ENCODE measurements around the gene INTS15. TPM values are rescaled to one million over a fixed set of nuclear protein-coding genes. Genes with fewer than 3 reads are reported as not detected.

Gene INTS15
- total RNA-seq, 1 experiment from 2014 or later: 24.3 TPM

DNA sequence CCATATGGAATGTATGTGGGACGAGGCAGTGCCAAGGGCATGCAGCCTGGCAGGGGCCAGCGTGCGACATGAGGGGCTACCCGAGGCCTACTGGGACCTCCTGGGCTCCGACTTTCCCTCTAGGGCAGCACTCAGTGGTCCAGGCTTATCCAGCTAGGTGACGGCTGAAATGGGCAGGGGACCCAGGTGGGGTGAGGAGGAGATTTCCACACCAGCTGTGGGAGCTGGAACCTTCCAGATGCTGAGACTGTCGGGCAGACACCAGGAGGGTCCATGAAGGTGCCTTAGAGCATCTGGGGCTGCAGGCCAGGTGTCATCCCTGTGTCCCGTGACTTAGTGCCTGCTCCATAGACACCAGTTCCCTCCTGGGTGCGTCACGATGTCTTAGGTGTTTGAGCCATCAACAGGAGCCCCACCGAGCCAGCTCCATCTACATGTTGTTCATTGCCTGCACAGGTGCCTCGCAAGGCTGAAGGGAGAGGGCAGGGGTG is 60.7 kb downstream of the INTS15 start:
- H3K9ac ChIP-seq (ENCODE audit: low read length): no peak overlapping the region
- H3K79me2 ChIP-seq (ENCODE audit: insufficient read depth, low read length): peaks cover 6% of the 10 kb centered on the region; the same call in 1 of the 2 replicates
- CTCF ChIA-PET: no interaction called here
- BruUV-seq (replicated peaks): no TSS peak
- no peaks in the 10 kb centered on the region for H3K4me1 ChIP-seq (ENCODE audit: control insufficient read depth in 1 of 2, insufficient read depth in 2 of 2, low read length in 2 of 2)
- H3K9me2 ChIP-seq (ENCODE audit: insufficient read depth): no peaks in the 10 kb centered on the region
- no peak for ATAC-seq
- H3K27me3 ChIP-seq (ENCODE audit: insufficient read depth, low read length): no peaks in the 10 kb centered on the region
- intact Hi-C loops (cut with micrococcal nuclease): no loop called here
- H3K9me3 ChIP-seq (ENCODE audit: control insufficient read depth in 1 of 2, insufficient read depth in 1 of 2, low read depth in 1 of 2, low read length in 2 of 2): no peaks in the 10 kb centered on the region; a peak in 1 of 4 replicates
- H3K4me2 ChIP-seq (ENCODE audit: low read length): no peak overlapping the region
- no peak overlapping the region for H3K27ac ChIP-seq (ENCODE audit: low read depth, low read length)
- peaks cover 6 to 49% of the 10 kb centered on the region in 2 experiments; a peak in 3 of 4 replicates for H3K36me3 ChIP-seq (ENCODE audit: control insufficient read depth in 1 of 2, insufficient read depth in 2 of 2, low read length in 2 of 2)
- no peak overlapping the region for H2AFZ ChIP-seq (ENCODE audit: low read depth, low read length, poor library complexity, severe bottlenecking)
- TF ChIP-seq ATF3 (IDR thresholded peaks at IDR 0.05) (no peak), EGR1 (IDR thresholded peaks at IDR 0.05; ENCODE audit: low read depth) (no peak), POLR2A (IDR thresholded peaks at IDR 0.05; ENCODE audit: borderline replicate concordance, extremely low read depth, insufficient read depth, insufficient read length) (no peak), FOSL1 (IDR thresholded peaks at IDR 0.05; ENCODE audit: low read depth) (no peak), CEBPB (IDR thresholded peaks at IDR 0.05; ENCODE audit: low read depth) (no peak), YY1 (IDR thresholded peaks at IDR 0.05; ENCODE audit: extremely low read depth, insufficient replicate concordance, low read depth, low read length) (no peak), EZH2phosphoT487 (IDR thresholded peaks at IDR 0.05; ENCODE audit: borderline replicate concordance) (no peak), EZH2 (IDR thresholded peaks at IDR 0.05) (no peak), SRF (IDR thresholded peaks at IDR 0.05; ENCODE audit: low read depth) (no peak), ZNF274 (IDR thresholded peaks at IDR 0.05; ENCODE audit: low read depth, low read length) (no peak), SP1 (IDR thresholded peaks at IDR 0.05; ENCODE audit: low read depth) (no peak), SIN3A (IDR thresholded peaks at IDR 0.05; ENCODE audit: low read depth) (no peak)
- TF ChIP-seq, protein P1, sequence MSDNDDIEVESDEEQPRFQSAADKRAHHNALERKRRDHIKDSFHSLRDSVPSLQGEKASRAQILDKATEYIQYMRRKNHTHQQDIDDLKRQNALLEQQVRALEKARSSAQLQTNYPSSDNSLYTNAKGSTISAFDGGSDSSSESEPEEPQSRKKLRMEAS (IDR thresholded peaks at IDR 0.05): no peak
- TF ChIP-seq, protein P2, sequence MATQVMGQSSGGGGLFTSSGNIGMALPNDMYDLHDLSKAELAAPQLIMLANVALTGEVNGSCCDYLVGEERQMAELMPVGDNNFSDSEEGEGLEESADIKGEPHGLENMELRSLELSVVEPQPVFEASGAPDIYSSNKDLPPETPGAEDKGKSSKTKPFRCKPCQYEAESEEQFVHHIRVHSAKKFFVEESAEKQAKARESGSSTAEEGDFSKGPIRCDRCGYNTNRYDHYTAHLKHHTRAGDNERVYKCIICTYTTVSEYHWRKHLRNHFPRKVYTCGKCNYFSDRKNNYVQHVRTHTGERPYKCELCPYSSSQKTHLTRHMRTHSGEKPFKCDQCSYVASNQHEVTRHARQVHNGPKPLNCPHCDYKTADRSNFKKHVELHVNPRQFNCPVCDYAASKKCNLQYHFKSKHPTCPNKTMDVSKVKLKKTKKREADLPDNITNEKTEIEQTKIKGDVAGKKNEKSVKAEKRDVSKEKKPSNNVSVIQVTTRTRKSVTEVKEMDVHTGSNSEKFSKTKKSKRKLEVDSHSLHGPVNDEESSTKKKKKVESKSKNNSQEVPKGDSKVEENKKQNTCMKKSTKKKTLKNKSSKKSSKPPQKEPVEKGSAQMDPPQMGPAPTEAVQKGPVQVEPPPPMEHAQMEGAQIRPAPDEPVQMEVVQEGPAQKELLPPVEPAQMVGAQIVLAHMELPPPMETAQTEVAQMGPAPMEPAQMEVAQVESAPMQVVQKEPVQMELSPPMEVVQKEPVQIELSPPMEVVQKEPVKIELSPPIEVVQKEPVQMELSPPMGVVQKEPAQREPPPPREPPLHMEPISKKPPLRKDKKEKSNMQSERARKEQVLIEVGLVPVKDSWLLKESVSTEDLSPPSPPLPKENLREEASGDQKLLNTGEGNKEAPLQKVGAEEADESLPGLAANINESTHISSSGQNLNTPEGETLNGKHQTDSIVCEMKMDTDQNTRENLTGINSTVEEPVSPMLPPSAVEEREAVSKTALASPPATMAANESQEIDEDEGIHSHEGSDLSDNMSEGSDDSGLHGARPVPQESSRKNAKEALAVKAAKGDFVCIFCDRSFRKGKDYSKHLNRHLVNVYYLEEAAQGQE (IDR thresholded peaks at IDR 0.05; ENCODE audit: low read depth): no peak
- TF ChIP-seq, protein P3, sequence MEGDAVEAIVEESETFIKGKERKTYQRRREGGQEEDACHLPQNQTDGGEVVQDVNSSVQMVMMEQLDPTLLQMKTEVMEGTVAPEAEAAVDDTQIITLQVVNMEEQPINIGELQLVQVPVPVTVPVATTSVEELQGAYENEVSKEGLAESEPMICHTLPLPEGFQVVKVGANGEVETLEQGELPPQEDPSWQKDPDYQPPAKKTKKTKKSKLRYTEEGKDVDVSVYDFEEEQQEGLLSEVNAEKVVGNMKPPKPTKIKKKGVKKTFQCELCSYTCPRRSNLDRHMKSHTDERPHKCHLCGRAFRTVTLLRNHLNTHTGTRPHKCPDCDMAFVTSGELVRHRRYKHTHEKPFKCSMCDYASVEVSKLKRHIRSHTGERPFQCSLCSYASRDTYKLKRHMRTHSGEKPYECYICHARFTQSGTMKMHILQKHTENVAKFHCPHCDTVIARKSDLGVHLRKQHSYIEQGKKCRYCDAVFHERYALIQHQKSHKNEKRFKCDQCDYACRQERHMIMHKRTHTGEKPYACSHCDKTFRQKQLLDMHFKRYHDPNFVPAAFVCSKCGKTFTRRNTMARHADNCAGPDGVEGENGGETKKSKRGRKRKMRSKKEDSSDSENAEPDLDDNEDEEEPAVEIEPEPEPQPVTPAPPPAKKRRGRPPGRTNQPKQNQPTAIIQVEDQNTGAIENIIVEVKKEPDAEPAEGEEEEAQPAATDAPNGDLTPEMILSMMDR (IDR thresholded peaks at IDR 0.05 in 2 of 3, conservative IDR thresholded peaks at IDR 0.05 in 1 of 3; ENCODE audit: borderline replicate concordance in 1 of 3, insufficient read depth in 1 of 3, low read depth in 2 of 3, low read length in 2 of 3): no peak
- TF ChIP-seq, protein P4, sequence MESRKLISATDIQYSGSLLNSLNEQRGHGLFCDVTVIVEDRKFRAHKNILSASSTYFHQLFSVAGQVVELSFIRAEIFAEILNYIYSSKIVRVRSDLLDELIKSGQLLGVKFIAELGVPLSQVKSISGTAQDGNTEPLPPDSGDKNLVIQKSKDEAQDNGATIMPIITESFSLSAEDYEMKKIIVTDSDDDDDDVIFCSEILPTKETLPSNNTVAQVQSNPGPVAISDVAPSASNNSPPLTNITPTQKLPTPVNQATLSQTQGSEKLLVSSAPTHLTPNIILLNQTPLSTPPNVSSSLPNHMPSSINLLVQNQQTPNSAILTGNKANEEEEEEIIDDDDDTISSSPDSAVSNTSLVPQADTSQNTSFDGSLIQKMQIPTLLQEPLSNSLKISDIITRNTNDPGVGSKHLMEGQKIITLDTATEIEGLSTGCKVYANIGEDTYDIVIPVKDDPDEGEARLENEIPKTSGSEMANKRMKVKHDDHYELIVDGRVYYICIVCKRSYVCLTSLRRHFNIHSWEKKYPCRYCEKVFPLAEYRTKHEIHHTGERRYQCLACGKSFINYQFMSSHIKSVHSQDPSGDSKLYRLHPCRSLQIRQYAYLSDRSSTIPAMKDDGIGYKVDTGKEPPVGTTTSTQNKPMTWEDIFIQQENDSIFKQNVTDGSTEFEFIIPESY (IDR thresholded peaks at IDR 0.05; ENCODE audit: extremely low read depth, insufficient replicate concordance, low read length): no peak
- no peak for DNase-seq (ENCODE audit: low read depth, low spot score)
- H3K4me3 ChIP-seq (replicated peaks in 1 of 2; ENCODE audit: low read depth in 1 of 2, low read length in 2 of 2): no peak overlapping the region
- RAD21 ChIA-PET (ENCODE audit: low non-redundant PET in 1 of 2, low total read pairs in 2 of 2, uncharacterized antibody in 2 of 2, unreplicated experiment in 2 of 2): no interaction called here
- POLR2A ChIA-PET: no interaction called here
- H4K20me1 ChIP-seq (ENCODE audit: insufficient read depth): no peaks in the 10 kb centered on the region

All from HCT116 (cell line).